Activated CD8-positive, alpha-beta memory T cell treated with anti-CD3 and anti-CD28 coated beads, Interleukin-2, amount 10 ng/mL, durations not matched to agents 7 days and 5 days (primary cell): Measurements from ENCODE around the gene SLC16A5. TPM values are rescaled to one million over a fixed set of nuclear protein-coding genes. Genes with fewer than 3 reads are reported as not detected.

Experiments used
- ATAC-seq: fragments of 150-1000 bp; cut with Tn5 transposase; one replicate; pipeline ENCODE4 v1.10.0; 2021; ENCODE audit warnings: moderate library complexity
- CTCF ChIA-PET: fragments of 350-600 bp; sonication (Branson Sonifier 250); formaldehyde crosslinking; loops from one replicate; lab custom pipeline; 2021; ENCODE audit warnings: antibody characterized with exemption; lab: Charles Lee
- DNase-seq: peaks from one replicate; pipeline ENCODE4 v3.0.0-alpha.2; 2020
- H3K27ac Mint-ChIP-seq: one replicate; pipeline ENCODE4 v1.8.0; 2021; ENCODE audit warnings: mild to moderate bottlenecking, mixed read lengths
- H3K27me3 Mint-ChIP-seq: one replicate; pipeline ENCODE4 v1.8.0; 2021; ENCODE audit warnings: mixed read lengths
- H3K36me3 Mint-ChIP-seq: one replicate; pipeline ENCODE4 v1.8.0; 2021; ENCODE audit warnings: mild to moderate bottlenecking, mixed read lengths
- H3K4me1 Mint-ChIP-seq: one replicate; pipeline ENCODE4 v1.8.0; 2021; ENCODE audit warnings: mixed read lengths
- H3K4me3 Mint-ChIP-seq: one replicate; pipeline ENCODE4 v1.8.0; 2021; ENCODE audit warnings: mild to moderate bottlenecking, moderate library complexity, mixed read lengths
- H3K9me3 Mint-ChIP-seq: one replicate; pipeline ENCODE4 v1.8.0; 2022; ENCODE audit warnings: low read depth, mixed read lengths
- total RNA-seq, 2 experiments: library from RNA; stranded (reverse); gene quantifications; one replicate each; pipeline ENCODE4 v1.2.3, GENCODE V29; 2021

The SLC16A5 gene
- total RNA-seq, 2 experiments from 2014 or later: 2.3 to 3.2 TPM

DNA sequence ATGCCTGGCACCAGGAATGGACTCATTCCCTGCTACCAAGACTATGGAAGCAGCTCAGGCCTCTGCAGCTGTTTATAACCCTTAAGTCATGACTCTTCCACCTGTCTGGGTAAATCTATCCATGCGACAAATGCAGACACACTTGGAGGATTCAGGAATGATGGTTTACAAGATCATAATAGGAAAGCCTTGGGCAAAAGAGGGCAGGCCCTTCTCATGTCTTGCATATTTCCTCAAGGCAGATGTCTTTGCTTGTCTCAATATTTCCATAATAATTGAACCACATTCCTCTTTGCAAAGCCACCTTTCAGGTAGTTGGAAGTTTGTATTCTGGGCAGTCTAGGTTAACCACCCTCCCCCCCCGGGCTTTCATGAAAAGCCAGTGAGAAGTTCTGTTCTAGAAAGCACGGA lies 67.4 kb downstream of the SLC16A5 start:
- no peak for DNase-seq
- no peaks in the 10 kb centered on the region for H3K9me3 Mint-ChIP-seq
- no peak for ATAC-seq
- peak overlapping the region; percentile 88 for H3K27ac Mint-ChIP-seq
- H3K4me1 Mint-ChIP-seq: peaks cover 31% of the 10 kb centered on the region
- CTCF ChIA-PET: interaction anchor here (1.0 to 2.6 kb wide), 5 partner anchors 16 to 47 kb away, joined by 3 to 14 read pairs (median 8); no protein-coding TSS in a partner anchor
- peaks cover 24% of the 10 kb centered on the region for H3K36me3 Mint-ChIP-seq
- H3K4me3 Mint-ChIP-seq: peak overlapping the region; percentile 98
- no peaks in the 10 kb centered on the region for H3K27me3 Mint-ChIP-seq

Other genes with a start within 250 kb of the SLC16A5 start
- under 1 TPM; 0.07 to 0.09 TPM for gene GRIN2C, start 228.1 kb upstream of the SLC16A5 start, total RNA-seq
- 10 to 100 TPM; 38.2 to 39.4 TPM for gene FDXR, start 215.0 kb upstream of the SLC16A5 start, total RNA-seq
- gene FADS6, start 194.3 kb upstream of the SLC16A5 start, total RNA-seq: not detected
- gene USH1G, start 164.7 kb upstream of the SLC16A5 start, total RNA-seq: not detected
- gene OTOP2, start 163.7 kb upstream of the SLC16A5 start, total RNA-seq: not detected
- gene OTOP3, start 152.1 kb upstream of the SLC16A5 start, total RNA-seq: not detected
- gene HID1, start 115.2 kb upstream of the SLC16A5 start, total RNA-seq: not detected
- under 1 TPM; 0.32 to 0.47 TPM for gene CDR2L, start 100.3 kb upstream of the SLC16A5 start, total RNA-seq
- 10 to 100 TPM; 45.9 to 53.1 TPM for gene MRPL58, start 75.3 kb upstream of the SLC16A5 start, total RNA-seq
- 100 to 1,000 TPM; 188 to 210 TPM for gene ATP5PD, start 41.0 kb upstream of the SLC16A5 start, total RNA-seq
- 10 to 100 TPM; 16.8 to 19.1 TPM for gene KCTD2, start 40.7 kb upstream of the SLC16A5 start, total RNA-seq
- 10 to 100 TPM; 13.5 to 14.5 TPM for gene ARMC7, start 22.0 kb downstream of the SLC16A5 start, total RNA-seq
- gene NT5C, start 43.8 kb downstream of the SLC16A5 start, total RNA-seq: 10 to 100 TPM; 65.2 to 73.1 TPM
- 100 to 1,000 TPM; 277 to 301 TPM for gene JPT1, start 66.6 kb downstream of the SLC16A5 start, total RNA-seq
- gene SUMO2, start 95.0 kb downstream of the SLC16A5 start, total RNA-seq: 100 to 1,000 TPM; 469 to 639 TPM
- 100 to 1,000 TPM; 164 to 176 TPM for gene NUP85, start 117.7 kb downstream of the SLC16A5 start, total RNA-seq
- gene GGA3, start 173.7 kb downstream of the SLC16A5 start, total RNA-seq: 10 to 100 TPM; 84.6 to 90.2 TPM
- 10 to 100 TPM; 49.5 to 56.9 TPM for gene MRPS7, start 173.9 kb downstream of the SLC16A5 start, total RNA-seq
- 10 to 100 TPM; 56.9 to 58.5 TPM for gene MIF4GD, start 183.3 kb downstream of the SLC16A5 start, total RNA-seq
- 10 to 100 TPM; 46.3 to 66.4 TPM for gene SLC25A19, start 201.5 kb downstream of the SLC16A5 start, total RNA-seq